ENCODE measurements around the gene TAB2. TPM values are rescaled to one million over a fixed set of nuclear protein-coding genes. Genes with fewer than 3 reads are reported as not detected.
A peak's percentile ranks its signal among the peaks of the same experiment; 100 is the strongest.

TAB2 gene
- polyA plus RNA-seq, 3 donors, result 3.1 to 32.0 (median 6.0) TPM

DNA sequence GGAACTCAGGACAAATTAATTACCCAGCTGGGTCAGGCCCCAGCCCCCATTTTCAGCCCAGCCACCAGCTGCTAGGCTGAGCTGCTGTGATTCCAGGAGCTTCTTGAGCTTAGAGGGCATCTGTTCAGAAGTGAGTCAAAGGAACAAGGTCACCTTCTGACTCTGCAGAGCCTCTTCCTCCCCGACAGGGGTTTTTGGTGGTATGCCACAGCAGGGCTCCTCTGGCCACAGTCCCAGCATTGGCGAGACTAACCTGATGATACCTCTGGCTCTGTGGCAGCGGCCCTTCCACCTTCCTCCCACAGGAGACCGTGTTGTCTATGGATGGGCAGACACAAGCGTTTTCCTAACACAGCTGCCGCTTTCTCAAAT, 127.6 kb downstream of the TAB2 start:
- Histone ChIP-seq H3K4me2 (replicated peaks; ENCODE audit: extremely low read depth, low read length, poor library complexity, severe bottlenecking) (no peak overlapping the region), H3K9me3 (replicated peaks in 1 of 2; ENCODE audit: control insufficient read depth in 1 of 2, insufficient read depth in 1 of 2, low read length in 2 of 2) (no peaks in the 10 kb centered on the region), H3K36me3 (replicated peaks in 1 of 2; ENCODE audit: control insufficient read depth in 1 of 2, insufficient read depth in 2 of 2, low read length in 2 of 2) (no peaks in the 10 kb centered on the region), H2AFZ (ENCODE audit: insufficient read depth, low read depth, low read length, poor library complexity, severe bottlenecking) (no peak overlapping the region), H3K9ac (ENCODE audit: insufficient read depth, low read length, poor library complexity, severe bottlenecking) (no peak overlapping the region), H3K27ac (ENCODE audit: low read depth in 1 of 2, low read length in 2 of 2) (no peak overlapping the region), H3K4me1 (ENCODE audit: control insufficient read depth in 1 of 2, insufficient read depth in 2 of 2, low read length in 2 of 2) (no peaks in the 10 kb centered on the region), H3K79me2 (ENCODE audit: insufficient read depth, low read length) (no peaks in the 10 kb centered on the region), H3K4me3 (replicated peaks in 1 of 3; ENCODE audit: low read depth in 2 of 3, low read length in 3 of 3) (no peak overlapping the region), H3K27me3 (ENCODE audit: control insufficient read depth in 2 of 2, insufficient read depth in 2 of 2, low read length in 2 of 2) (peaks cover 0 to under 1% of the 10 kb centered on the region in 2 donors), H4K20me1 (ENCODE audit: insufficient read depth, low read length) (no peaks in the 10 kb centered on the region)
- H3K27me3 Mint-ChIP-seq (ENCODE audit: low read depth in 3 of 3), result peaks cover 0 to 5% (median 3%) of the 10 kb centered on the region in 3 donors
- DNase-seq, result no peak
- no peak overlapping the region for H3K4me3 Mint-ChIP-seq
- peak overlapping the region in 1 of 7 donors; percentile 68 for H3K27ac Mint-ChIP-seq
- peaks cover 0 to 9% (median 3%) of the 10 kb centered on the region in 7 donors for H3K9me3 Mint-ChIP-seq
- peaks cover 3 to 5% of the 10 kb centered on the region in 2 donors for H3K36me3 Mint-ChIP-seq
- WGBS (ENCODE audit: insufficient coverage), result 86% methylated on average over 1 of the region's 6 CpGs
- no peak for TF ChIP-seq CTCF (IDR thresholded peaks at IDR 0.05)
- H3K4me1 Mint-ChIP-seq, result no peaks in the 10 kb centered on the region
- intact Hi-C loops (cut with micrococcal nuclease), result no loop called here

DNA sequence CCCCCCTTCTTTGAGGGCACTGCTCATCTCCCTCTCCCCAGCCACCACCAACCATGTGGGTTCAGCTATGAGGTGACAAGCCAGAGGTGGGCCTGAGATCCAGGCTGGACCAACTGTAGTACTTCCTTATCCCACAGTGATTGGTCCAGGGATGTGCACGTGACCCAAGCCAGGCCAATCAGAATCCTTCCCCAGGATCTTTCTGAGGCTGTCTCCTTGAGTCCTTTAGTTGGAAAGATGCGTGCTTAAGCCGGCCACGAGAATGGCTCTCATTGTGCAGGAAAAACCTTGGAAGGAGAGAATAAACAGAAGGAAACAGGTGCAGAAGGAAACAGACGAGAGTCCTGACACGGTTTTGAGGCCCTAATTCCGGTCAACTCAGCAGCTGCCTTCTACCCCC, 128.1 kb downstream of the TAB2 start:
- 95% methylated on average over 7 of the region's 7 CpGs for WGBS (ENCODE audit: insufficient coverage)
- no peak for TF ChIP-seq CTCF (IDR thresholded peaks at IDR 0.05)
- DNase-seq, result no peak
- Mint-ChIP-seq H3K27ac (no peak overlapping the region), H3K4me1 (peaks cover 3% of the 10 kb centered on the region), H3K4me3 (no peak overlapping the region), H3K36me3 (peaks cover 3 to 5% of the 10 kb centered on the region in 2 donors), H3K27me3 (ENCODE audit: low read depth in 3 of 3) (peaks cover 4 to 10% (median 8%) of the 10 kb centered on the region in 3 donors), H3K9me3 (peaks cover 0 to 9% (median 3%) of the 10 kb centered on the region in 7 donors)
- Histone ChIP-seq H3K27me3 (ENCODE audit: control insufficient read depth in 2 of 2, insufficient read depth in 2 of 2, low read length in 2 of 2) (peaks cover 0 to 5% of the 10 kb centered on the region in 2 donors), H3K79me2 (ENCODE audit: insufficient read depth, low read length) (no peaks in the 10 kb centered on the region), H4K20me1 (ENCODE audit: insufficient read depth, low read length) (no peaks in the 10 kb centered on the region), H3K27ac (ENCODE audit: low read depth in 1 of 2, low read length in 2 of 2) (no peak overlapping the region), H3K36me3 (replicated peaks in 1 of 2; ENCODE audit: control insufficient read depth in 1 of 2, insufficient read depth in 2 of 2, low read length in 2 of 2) (no peaks in the 10 kb centered on the region), H3K9me3 (replicated peaks in 1 of 2; ENCODE audit: control insufficient read depth in 1 of 2, insufficient read depth in 1 of 2, low read length in 2 of 2) (no peaks in the 10 kb centered on the region), H3K4me3 (replicated peaks in 1 of 3; ENCODE audit: low read depth in 2 of 3, low read length in 3 of 3) (no peak overlapping the region), H3K9ac (ENCODE audit: insufficient read depth, low read length, poor library complexity, severe bottlenecking) (no peak overlapping the region), H3K4me2 (replicated peaks; ENCODE audit: extremely low read depth, low read length, poor library complexity, severe bottlenecking) (no peak overlapping the region), H2AFZ (ENCODE audit: insufficient read depth, low read depth, low read length, poor library complexity, severe bottlenecking) (no peak overlapping the region), H3K4me1 (ENCODE audit: control insufficient read depth in 1 of 2, insufficient read depth in 2 of 2, low read length in 2 of 2) (peaks cover 3 to 4% of the 10 kb centered on the region in 2 donors)
- intact Hi-C loops (cut with micrococcal nuclease), result no loop called here
